ENCODE measurements around the gene ENOX2.
A peak's percentile ranks its signal among the peaks of the same experiment; 100 is the strongest.

The ENOX2 gene

GRCh38 chrX:130604882-130605281, 298.1 kb downstream of the ENOX2 start:
- DNase-seq = no peak

GRCh38 chrX:130594453-130594916, 308.5 kb downstream of the ENOX2 start:
- no peak for DNase-seq

- no peak for DNase-seq
These were observed 309.1 kb downstream of the ENOX2 start for GRCh38 chrX:130593911-130594310.

- no peak for DNase-seq
These were observed 310.8 kb downstream of the ENOX2 start for GRCh38 chrX:130592204-130592603.

- no peak for DNase-seq
These were observed 324.1 kb downstream of the ENOX2 start for GRCh38 chrX:130578906-130579305.

GRCh38 chrX:130577431-130577830, 325.6 kb downstream of the ENOX2 start:
- no peak for DNase-seq

GRCh38 chrX:130575831-130576389, 327.1 kb downstream of the ENOX2 start:
- peak; percentile 6 for DNase-seq
